Activated CD8-positive, alpha-beta memory T cell treated with anti-CD3 and anti-CD28 coated beads, Interleukin-2, amount 50 U/mL, for 1 hour (primary cell): ENCODE data around the gene TMEM109.
A peak's percentile ranks its signal among the peaks of the same experiment; 100 is the strongest.
"Not testable (repeated sequence)": the region's sequence is repeated elsewhere in the genome, so short reads cannot be mapped to it uniquely, and the experiment has no call there.

Experiments
- DNase-seq: peaks from one replicate; pipeline ENCODE4 v3.0.0-alpha.2; 2020; ENCODE audit errors: extremely low read depth

Gene TMEM109

GRCh38 chr11:60878245-60879101 is 35.5 kb upstream of the TMEM109 start:
- DNase-seq: no peak

GRCh38 chr11:60879104-60879503 is 34.9 kb upstream of the TMEM109 start:
- no peak for DNase-seq

GRCh38 chr11:60879971-60880588 is 33.9 kb upstream of the TMEM109 start:
- no peak for DNase-seq

- DNase-seq: no peak
These were observed 33.2 kb upstream of the TMEM109 start for GRCh38 chr11:60880643-60881282.

GRCh38 chr11:60887556-60887955 is 26.4 kb upstream of the TMEM109 start:
- DNase-seq: no peak

- DNase-seq: no peak
These were observed 24.1 kb upstream of the TMEM109 start for GRCh38 chr11:60889869-60890311.

- DNase-seq: no peak
These were observed 23.3 kb upstream of the TMEM109 start for GRCh38 chr11:60890696-60891095.

- DNase-seq: no peak
These were observed 22.7 kb upstream of the TMEM109 start for GRCh38 chr11:60891103-60891741.

- DNase-seq: no peak
These were observed 18.3 kb upstream of the TMEM109 start for GRCh38 chr11:60895687-60896086.

- no peak for DNase-seq
These were observed 16.5 kb upstream of the TMEM109 start for GRCh38 chr11:60897496-60897895.

GRCh38 chr11:60899046-60899936 is 14.7 kb upstream of the TMEM109 start:
- DNase-seq: no peak

- no peak for DNase-seq
These were observed 14.0 kb upstream of the TMEM109 start for GRCh38 chr11:60899977-60900376.

- DNase-seq: no peak
These were observed 13.1 kb upstream of the TMEM109 start for GRCh38 chr11:60900673-60901404.

GRCh38 chr11:60902625-60903024 is 11.3 kb upstream of the TMEM109 start:
- DNase-seq: no peak

- no peak for DNase-seq
These were observed 8.9 kb upstream of the TMEM109 start for GRCh38 chr11:60905047-60905446.

- DNase-seq: no peak
These were observed 8.3 kb upstream of the TMEM109 start for GRCh38 chr11:60905551-60906113.

GRCh38 chr11:60906132-60906972 is 7.6 kb upstream of the TMEM109 start, which contains the start of gene PRPF19:
TSS of gene PRPF19 (minus strand) at chr11:60906585. CDS start at chr11:60906382, 203 bp downstream.
- DNase-seq: peak; percentile 90

GRCh38 chr11:60908803-60909202 is 5.2 kb upstream of the TMEM109 start:
- DNase-seq: no peak

- not testable (repeated sequence) for DNase-seq
These were observed 4.2 kb upstream of the TMEM109 start for GRCh38 chr11:60909680-60910280.
